Dermis microvascular lymphatic vessel endothelial cell (primary cell): Measurements from ENCODE around the gene NAA50. TPM values are rescaled to one million over a fixed set of nuclear protein-coding genes. Genes with fewer than 3 reads are reported as not detected.

ENCODE experiments used
- DNase-seq, 2 donors: peaks; one replicate each; pipeline versions ENCODE4 v3.0.0 to v3.0.0-alpha.2; 2010; ENCODE audit warnings: low read depth in 2 of 2
- total RNA-seq: library from RNA; depleted of rRNA; stranded (reverse); fragments of >200 nt; gene quantifications from 2 replicates; pipeline ENCODE4 v1.2.1, GENCODE V29; 2014

NAA50 gene
- total RNA-seq, 1 donor from 2014 or later, result 174 TPM

DNA sequence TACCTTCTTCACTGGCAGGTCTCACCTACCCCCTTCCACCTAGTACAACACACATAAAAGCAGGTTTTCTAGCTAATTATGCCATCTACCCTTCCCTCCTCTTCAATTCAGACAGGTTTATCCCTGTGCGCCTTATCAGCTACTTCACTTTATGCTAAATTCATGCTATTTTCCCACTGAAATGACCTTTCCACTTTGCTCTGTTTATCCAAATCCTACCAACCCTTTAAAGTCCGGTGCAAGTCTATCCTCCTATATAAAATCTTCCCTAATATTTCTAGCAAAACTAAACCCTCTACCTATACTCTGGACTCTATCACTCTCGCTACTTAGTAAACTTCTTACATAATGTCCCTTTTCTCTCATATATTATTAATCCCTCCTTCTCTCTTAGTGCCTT lies 55.6 kb downstream of the NAA50 start:
- no peak for DNase-seq

DNA sequence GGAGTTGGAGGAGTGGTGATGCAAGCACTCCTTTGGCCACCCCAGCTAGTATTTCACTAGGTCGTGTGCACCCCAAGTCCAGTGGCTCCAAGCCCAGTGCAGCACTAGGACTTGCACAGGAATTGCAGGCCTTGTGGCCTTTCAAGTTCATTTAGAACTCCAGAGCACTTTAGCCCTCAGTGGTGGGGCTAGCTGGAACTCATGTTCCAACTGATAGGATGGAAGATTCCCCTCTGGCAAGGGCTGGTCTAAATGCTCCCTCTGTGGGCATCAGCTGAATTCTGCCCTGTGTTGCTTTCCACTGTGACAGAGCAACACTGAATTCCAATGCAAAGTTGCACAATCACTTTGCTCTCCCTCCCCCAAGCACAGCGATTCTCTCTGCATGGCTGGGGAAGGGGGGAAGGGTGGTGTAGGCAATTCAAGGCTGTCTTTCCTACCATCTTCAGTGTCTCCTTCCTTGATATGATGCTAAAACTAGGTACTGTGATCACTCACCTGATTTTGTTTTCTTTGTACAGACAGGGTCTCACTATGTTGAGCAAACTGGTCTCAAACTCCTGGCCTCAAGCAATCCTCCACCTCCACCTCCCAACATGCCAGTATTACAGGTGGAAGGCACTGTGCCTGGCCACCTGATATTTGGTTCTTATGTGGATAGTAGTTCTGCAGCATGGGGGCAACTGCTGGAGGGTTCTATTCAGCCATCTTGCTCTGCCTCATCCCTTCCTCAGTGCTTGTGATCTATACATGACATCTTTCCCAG lies 59.9 kb downstream of the NAA50 start:
- no peak for DNase-seq

DNA sequence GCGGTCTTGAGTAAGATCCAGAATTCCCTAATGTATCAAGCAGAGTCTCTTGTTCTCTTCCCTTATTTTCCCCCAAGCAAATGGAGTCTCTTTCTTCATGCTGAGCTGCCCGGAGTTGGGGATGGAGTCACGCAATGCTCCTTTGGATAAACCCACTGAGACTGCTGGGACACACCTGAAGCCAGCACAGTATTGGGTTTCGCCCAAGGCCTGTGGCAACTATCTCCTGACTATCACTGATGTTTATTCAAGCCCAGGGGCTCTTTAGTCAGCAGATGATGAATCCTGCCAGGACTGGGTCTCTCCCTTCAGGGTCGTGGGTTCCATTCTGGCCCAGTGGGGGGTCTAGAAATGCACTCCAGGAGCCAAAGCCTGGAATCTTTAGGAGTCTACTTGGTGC lies 60.9 kb downstream of the NAA50 start:
- no peak for DNase-seq

DNA sequence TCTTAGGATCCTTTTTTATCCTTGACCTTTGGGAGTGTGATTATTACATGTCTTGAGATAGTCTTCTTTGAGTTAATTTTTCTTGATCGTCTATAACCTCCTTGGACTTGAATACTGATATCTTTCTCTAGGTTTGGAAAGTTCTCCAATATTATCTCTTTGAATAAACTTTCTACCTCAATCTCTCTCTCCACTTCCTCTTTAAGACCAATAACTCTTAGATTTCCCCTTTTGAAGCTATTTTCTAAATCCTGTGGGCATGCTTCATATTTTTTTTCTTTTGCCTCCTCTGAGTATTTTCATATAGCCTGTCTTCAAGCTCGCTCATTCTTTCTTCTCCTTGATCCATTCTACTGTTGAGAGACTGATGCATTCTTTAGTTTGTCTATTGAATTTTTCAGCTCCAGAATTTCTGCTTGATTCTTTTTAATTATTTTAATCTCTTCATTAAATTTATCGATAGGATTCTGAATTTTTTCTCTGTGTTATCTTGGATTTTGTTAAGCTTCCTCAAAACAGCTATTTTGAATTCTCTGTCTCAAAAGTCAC lies 61.7 kb downstream of the NAA50 start:
- no peak for DNase-seq

DNA sequence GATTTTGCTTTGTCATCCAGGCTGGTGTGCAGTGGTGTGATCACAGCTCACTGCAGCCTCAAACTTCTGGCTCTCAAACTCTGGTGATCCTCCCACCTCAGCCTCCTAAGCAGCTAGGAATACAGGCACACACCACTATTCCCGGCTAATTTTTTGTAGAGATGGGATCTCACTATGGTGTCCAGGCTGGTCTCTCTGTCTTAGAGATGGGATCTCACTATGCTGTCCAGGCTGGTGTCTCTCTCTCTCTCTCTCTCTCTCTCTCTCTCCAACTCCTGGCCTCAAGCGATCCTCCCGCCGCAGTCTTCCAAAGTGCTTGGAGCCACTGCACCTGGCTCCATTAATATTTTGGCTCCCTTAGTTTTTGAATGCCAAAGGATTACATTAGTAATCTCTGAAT lies 67.3 kb downstream of the NAA50 start:
- DNase-seq, result no peak

DNA sequence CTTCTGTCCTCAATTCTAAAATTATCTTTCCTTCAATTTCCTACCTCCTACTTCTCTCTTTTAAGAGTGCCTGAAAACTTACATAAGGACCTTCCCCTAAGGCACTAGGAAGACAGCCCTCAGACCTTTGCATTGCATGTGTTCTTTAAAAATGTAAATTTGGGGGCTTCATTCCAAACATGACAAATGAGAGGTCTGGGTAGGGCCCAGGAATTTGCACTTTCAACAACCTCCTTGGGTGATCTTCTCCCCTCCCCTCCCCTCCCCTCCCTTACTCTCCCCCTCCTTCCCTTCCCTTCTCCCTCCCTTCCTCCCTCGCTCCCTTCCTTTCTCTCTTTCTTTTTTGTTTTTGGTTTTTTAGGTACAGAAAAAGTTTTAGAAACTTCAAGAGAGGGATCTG lies 68.3 kb downstream of the NAA50 start:
- no peak for DNase-seq

DNA sequence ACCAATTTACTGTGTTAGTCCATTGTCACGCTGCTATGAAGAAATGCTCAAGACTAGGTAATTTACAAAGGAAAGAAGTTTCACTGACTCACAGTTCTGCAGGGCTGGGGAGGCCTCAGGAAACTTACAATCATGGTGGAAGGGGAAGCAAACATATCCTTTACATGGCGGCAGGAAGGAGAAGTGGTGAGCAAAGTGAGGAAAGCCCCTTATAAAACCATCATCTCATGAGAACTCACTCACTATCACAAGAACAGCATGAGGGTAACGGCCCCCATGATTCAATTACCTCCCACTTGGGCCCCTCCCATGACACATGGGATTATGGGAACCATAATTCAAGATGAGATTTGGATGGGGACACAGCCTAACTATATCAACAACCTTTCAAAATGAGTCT lies 69.8 kb downstream of the NAA50 start:
- no peak for DNase-seq

DNA sequence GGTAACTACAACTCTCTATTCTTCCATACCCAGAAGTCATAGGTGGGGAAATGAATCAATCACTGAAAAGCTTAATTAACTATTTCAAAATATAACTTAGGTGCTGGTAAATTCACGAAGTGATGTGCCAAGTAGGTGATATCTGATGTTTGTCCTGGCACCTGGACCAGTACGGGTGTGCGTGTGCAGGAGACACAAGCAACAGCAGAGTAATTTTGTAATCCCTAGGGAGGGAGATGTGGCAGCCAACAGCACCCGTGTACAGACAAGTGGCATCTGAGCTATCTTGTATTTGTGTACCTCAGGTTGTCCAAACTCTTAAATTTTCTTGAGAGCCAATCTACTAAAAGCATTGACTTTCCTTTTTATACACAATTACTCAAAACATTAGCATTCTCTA lies 72.5 kb downstream of the NAA50 start:
- DNase-seq, result no peak

DNA sequence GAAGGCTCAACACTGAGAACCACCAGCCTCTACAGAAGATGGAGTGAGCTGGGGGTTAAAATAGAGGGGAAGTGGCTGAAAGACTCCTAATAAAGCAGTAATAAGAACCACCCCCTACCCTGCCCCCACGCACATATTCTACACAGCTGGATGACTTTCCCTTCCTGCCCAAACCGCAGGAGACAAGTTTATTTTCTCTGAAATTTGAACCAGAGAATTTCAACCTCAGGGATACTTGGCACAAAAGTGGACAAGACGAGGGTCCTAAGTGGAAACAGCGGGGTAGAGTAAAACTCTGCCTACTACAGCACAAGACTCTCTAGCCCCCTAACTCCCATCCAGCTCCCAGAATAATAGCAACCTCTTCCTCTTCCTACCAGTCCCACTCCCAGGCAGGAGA lies 78.0 kb downstream of the NAA50 start:
- no peak for DNase-seq

Other genes with a start within 250 kb of the NAA50 start
- 3.0 and 3.9 TPM in 2 replicates for gene SPICE1, start 231.1 kb downstream of the NAA50 start, total RNA-seq
- gene SIDT1, start 213.7 kb downstream of the NAA50 start, total RNA-seq, result under 0.01 TPM in 1 of 2 replicates, not detected in the other
- gene USF3, start 49.6 kb downstream of the NAA50 start, total RNA-seq, result 4.9 and 5.7 TPM in 2 replicates
- 123 and 156 TPM in 2 replicates for gene ATP6V1A, start 786 bp upstream of the NAA50 start, total RNA-seq
- 16.6 and 20.9 TPM in 2 replicates for gene GRAMD1C, start 92.5 kb upstream of the NAA50 start, total RNA-seq
- gene ZDHHC23, start 201.8 kb upstream of the NAA50 start, total RNA-seq, result 10.5 and 18.0 TPM in 2 replicates